H1 (cell line): ENCODE data around the gene MKRN2OS. TPM values are rescaled to one million over a fixed set of nuclear protein-coding genes. Genes with fewer than 3 reads are reported as not detected.

Source experiments
- polyA plus RNA-seq, 7 experiments: library from polyadenylated mRNA; depleted of rRNA in 3 of 7; stranded (reverse) in 5 of 7; unstranded in 2 of 7; fragments of >200 nt in 5 of 7; fragments of 200-250 nt in 2 of 7; gene quantifications; 1 replicate in 5 of 7; 2 replicates in 1 of 7; 4 replicates in 1 of 7; pipeline versions ENCODE4 v1.2.1 to v1.2.3, GENCODE V29; 2011 to 2013; ENCODE audit warnings: missing spikeins in 2 of 7, mixed read lengths in 2 of 7
- small RNA-seq: library from polyadenylated mRNA; stranded (forward); fragments of <200 nt; extraction: miRNeasy Mini kit (QIAGEN cat#:217004); gene quantifications from one replicate; pipeline ENCODE3, GENCODE V24; 2013; ENCODE audit not compliant: insufficient read depth
- total RNA-seq: library from RNA; stranded (reverse); fragmentation: NEBNext Ultra II Directional; extraction: Animal tissue kit (Norgen Biotek cat#: 25700); gene quantifications from 2 replicates; pipeline ENCODE4 v1.2.1, GENCODE V29; 2021

Gene MKRN2OS
- total and polyA plus RNA-seq, 2 of the 8 experiments (the other 6 are each of a cell fraction or from before 2014, with no cell fraction given), result 0.15 to 0.41 TPM

Small RNA genes within 50 kb of the gene (small RNA-seq; reads per million reads assigned to genes)
- gene RF00017 (not detected), gene RNA5SP123 (not detected), gene RNU6-377P (not detected)

Other genes with a start within 250 kb of the MKRN2OS start
- 22.4 and 22.6 TPM in 2 replicates for gene TSEN2, start 61.0 kb downstream of the MKRN2OS start, total RNA-seq
- gene TSEN2, start 61.0 kb downstream of the MKRN2OS start, polyA plus RNA-seq (2011; rRNA removed), result 15.1 and 16.1 TPM in 2 replicates
- 17.6 and 17.8 TPM in 2 replicates for gene MKRN2, start 11.6 kb upstream of the MKRN2OS start, total RNA-seq
- gene MKRN2, start 11.6 kb upstream of the MKRN2OS start, polyA plus RNA-seq (2011; rRNA removed), result 15.3 and 17.4 TPM in 2 replicates
- 96.7 and 103 TPM in 2 replicates for gene RAF1, start 118.6 kb upstream of the MKRN2OS start, total RNA-seq
- gene RAF1, start 118.6 kb upstream of the MKRN2OS start, polyA plus RNA-seq (2011; rRNA removed), result 97.5 and 118 TPM in 2 replicates
- not detected in 2 replicates for gene TMEM40, start 213.8 kb upstream of the MKRN2OS start, total RNA-seq
- gene TMEM40, start 213.8 kb upstream of the MKRN2OS start, polyA plus RNA-seq (2011; rRNA removed), result 0.11 and 0.18 TPM in 2 replicates